Fibroblast of mammary gland (primary cell): Measurements from ENCODE around the gene PAPOLG.

Source experiments
- DNase-seq: peaks from one replicate; pipeline ENCODE4 v3.0.0-alpha.2; 2010; ENCODE audit warnings: low read depth
- H3K4me3 ChIP-seq: 2 replicates; pipeline ENCODE4 v1.5.1; 2011; ENCODE audit warnings: low read depth, mild to moderate bottlenecking, low read length, moderate library complexity; ENCODE audit not compliant: control insufficient read depth
- CTCF ChIP-seq: conservative IDR thresholded peaks from 2 replicates; pipeline ENCODE4 v1.5.1; 2011; ENCODE audit warnings: low read depth, low read length, inconsistent platforms; ENCODE audit not compliant: control insufficient read depth, insufficient read depth

The PAPOLG gene

GRCh38 chr2:60719331-60719730 lies 36.7 kb upstream of the PAPOLG start:
- DNase-seq: no peak
- no peak overlapping the region for H3K4me3 ChIP-seq
- no peak for TF ChIP-seq CTCF

GRCh38 chr2:60725466-60725865 lies 30.6 kb upstream of the PAPOLG start:
- no peak for DNase-seq
- H3K4me3 ChIP-seq: no peak overlapping the region
- TF ChIP-seq CTCF: no peak

- no peak for DNase-seq
- no peak overlapping the region for H3K4me3 ChIP-seq
- TF ChIP-seq CTCF: no peak
Measured at GRCh38 chr2:60728855-60729254, 27.2 kb upstream of the PAPOLG start.

GRCh38 chr2:60735496-60736250 lies 20.4 kb upstream of the PAPOLG start:
- no peak for DNase-seq
- H3K4me3 ChIP-seq: peak overlapping the region; percentile 8
- TF ChIP-seq CTCF: no peak

- DNase-seq: no peak
- no peak overlapping the region for H3K4me3 ChIP-seq
- TF ChIP-seq CTCF: no peak
Measured at GRCh38 chr2:60738679-60739078, 17.4 kb upstream of the PAPOLG start.

- no peak for TF ChIP-seq CTCF
- no peak for DNase-seq
- no peak overlapping the region for H3K4me3 ChIP-seq
Measured at GRCh38 chr2:60739156-60739555, 16.9 kb upstream of the PAPOLG start.
